Right kidney (tissue), 9 donors: Measurements from ENCODE around the gene PDZK1IP1.

ENCODE experiments used
- DNase-seq: peaks from one replicate; pipeline ENCODE4 v3.0.0-alpha.2; 2016
- long read RNA-seq, 8 donors: transcript quantifications; one replicate each; lab custom pipeline, GENCODE V29; 2026

The PDZK1IP1 gene
- long read RNA-seq, donor 1, transcript PDZK1IP1-204 (2 exons, 787 nt) = minor isoform, 8 of 60 reads
- long read RNA-seq, donor 1, transcript PDZK1IP1-201 (4 exons, 846 nt) = major isoform, 50 of 60 reads
- long read RNA-seq, donor 1, partial matches to known transcripts = 0 of 60 reads
- long read RNA-seq, donor 1, other reads (novel, unspliced or antisense) = 0 of 60 reads
- long read RNA-seq, donor 2, transcript PDZK1IP1-201 (4 exons, 846 nt) = major isoform, 29 of 33 reads
- long read RNA-seq, donor 2, partial matches to known transcripts = 0 of 33 reads
- long read RNA-seq, donor 2, other reads (novel, unspliced or antisense) = 0 of 33 reads
- long read RNA-seq, donor 3, transcript PDZK1IP1-201 (4 exons, 846 nt) = major isoform, 43 of 44 reads
- long read RNA-seq, donor 3, partial matches to known transcripts = 0 of 44 reads
- long read RNA-seq, donor 3, other reads (novel, unspliced or antisense) = 0 of 44 reads
- long read RNA-seq, donor 4, transcript PDZK1IP1-201 (4 exons, 846 nt) = major isoform, 26 of 37 reads
- long read RNA-seq, donor 4, partial matches to known transcripts = 0 of 37 reads
- long read RNA-seq, donor 4, other reads (novel, unspliced or antisense) = 5 of 37 reads
- long read RNA-seq, donor 5, transcript PDZK1IP1-201 (4 exons, 846 nt) = major isoform, 12 of 13 reads
- long read RNA-seq, donor 5, partial matches to known transcripts = 0 of 13 reads
- long read RNA-seq, donor 5, other reads (novel, unspliced or antisense) = 0 of 13 reads
- long read RNA-seq, donor 6, transcript PDZK1IP1-201 (4 exons, 846 nt) = major isoform, 13 of 19 reads
- long read RNA-seq, donor 6, partial matches to known transcripts = 0 of 19 reads
- long read RNA-seq, donor 6, other reads (novel, unspliced or antisense) = 6 of 19 reads
- long read RNA-seq, donor 7, transcript PDZK1IP1-201 (4 exons, 846 nt) = major isoform, 12 of 13 reads
- long read RNA-seq, donor 7, partial matches to known transcripts = 0 of 13 reads
- long read RNA-seq, donor 7, other reads (novel, unspliced or antisense) = 0 of 13 reads
- long read RNA-seq, donor 8, transcript PDZK1IP1-201 (4 exons, 846 nt) = major isoform, 37 of 40 reads
- long read RNA-seq, donor 8, partial matches to known transcripts = 0 of 40 reads
- long read RNA-seq, donor 8, other reads (novel, unspliced or antisense) = 0 of 40 reads

- DNase-seq = peak; percentile 26
Observed at GRCh38 chr1:47189844-47190508, at the start of gene PDZK1IP1. TSS of gene PDZK1IP1 (minus strand) at chr1:47190036. CDS start at chr1:47189932, 104 bp downstream.

GRCh38 chr1:47238935-47239592 is 49.2 kb upstream of the PDZK1IP1 start:
- no peak for DNase-seq

GRCh38 chr1:47235806-47236205 is 46.0 kb upstream of the PDZK1IP1 start:
- no peak for DNase-seq

GRCh38 chr1:47235241-47235681 is 45.4 kb upstream of the PDZK1IP1 start:
- DNase-seq = peak; percentile 25

GRCh38 chr1:47233186-47233585 is 43.4 kb upstream of the PDZK1IP1 start:
- no peak for DNase-seq

- DNase-seq = peak; percentile 66
Observed at GRCh38 chr1:47232187-47232874, 42.5 kb upstream of the PDZK1IP1 start, which contains the start of gene TAL1. TSS of gene TAL1 (minus strand) at chr1:47232225. CDS start at chr1:47225888, 6,337 bp downstream.

GRCh38 chr1:47231301-47232186 is 41.7 kb upstream of the PDZK1IP1 start:
- peak; percentile 88 for DNase-seq

GRCh38 chr1:47230692-47231300 is 41.0 kb upstream of the PDZK1IP1 start:
- peak; percentile 79 for DNase-seq

- peak; percentile 72 for DNase-seq
Observed at GRCh38 chr1:47229886-47230691, 40.3 kb upstream of the PDZK1IP1 start.

GRCh38 chr1:47229031-47229885 is 39.4 kb upstream of the PDZK1IP1 start:
- peak; percentile 60 for DNase-seq

- DNase-seq = peak; percentile 33
Observed at GRCh38 chr1:47228644-47229030, 38.8 kb upstream of the PDZK1IP1 start.

GRCh38 chr1:47227341-47228232 is 37.8 kb upstream of the PDZK1IP1 start:
- DNase-seq = no peak

GRCh38 chr1:47226839-47227215 is 37.0 kb upstream of the PDZK1IP1 start:
- no peak for DNase-seq

- peak; percentile 53 for DNase-seq
Observed at GRCh38 chr1:47226121-47226838, 36.4 kb upstream of the PDZK1IP1 start.

- DNase-seq = peak; percentile 49
Observed at GRCh38 chr1:47225430-47226100, 35.7 kb upstream of the PDZK1IP1 start.
